HepG2 (cell line): ENCODE data around the gene SNRPD3. TPM values are rescaled to one million over a fixed set of nuclear protein-coding genes. Genes with fewer than 3 reads are reported as not detected.

Experiments
- ATM ChIP-seq: fragments of 450-650 bp; IDR thresholded peaks from 2 replicates; pipeline ENCODE4 v1.7.1; 2017; ENCODE audit warnings: mild to moderate bottlenecking, borderline replicate concordance
- CBFB ChIP-seq: sonication (generic); formaldehyde crosslinking; IDR thresholded peaks from 2 replicates; pipeline ENCODE4 v1.4.0; 2020; ENCODE audit warnings: missing genetic modification reagents
- CC2D1A ChIP-seq: sonication (generic); formaldehyde crosslinking; IDR thresholded peaks from 2 replicates; pipeline ENCODE4 v1.8.1; 2023; ENCODE audit warnings: mild to moderate bottlenecking, missing genetic modification reagents
- CENPT ChIP-seq: sonication (generic); formaldehyde crosslinking; IDR thresholded peaks from 2 replicates; pipeline ENCODE4 v1.8.0; 2022; ENCODE audit warnings: low read depth, mild to moderate bottlenecking, moderate library complexity, missing genetic modification reagents
- CERS6 ChIP-seq: sonication (generic); formaldehyde crosslinking; IDR thresholded peaks from 2 replicates; pipeline ENCODE4 v1.5.0; 2020; ENCODE audit warnings: missing genetic modification reagents
- FOXA3 ChIP-seq: IDR thresholded peaks from 2 replicates; pipeline ENCODE4 v1.6.1; 2016; ENCODE audit warnings: missing genetic modification reagents, missing compliant biosample characterization
- HIC2 ChIP-seq: sonication (generic); formaldehyde crosslinking; IDR thresholded peaks from 2 replicates; pipeline ENCODE4 v1.9.0; 2022; ENCODE audit warnings: low read depth, missing genetic modification reagents
- HNRNPLL ChIP-seq: fragments of 200-400 bp; formaldehyde crosslinking; IDR thresholded peaks from 2 replicates; pipeline ENCODE4 v1.6.1; 2017; ENCODE audit warnings: mild to moderate bottlenecking, low read depth, low read length; ENCODE audit not compliant: poor library complexity, severe bottlenecking
- MEIS2 ChIP-seq: sonication (generic); formaldehyde crosslinking; IDR thresholded peaks from 2 replicates; pipeline ENCODE4 v1.9.0; 2021; ENCODE audit warnings: mild to moderate bottlenecking, missing genetic modification reagents
- MNT ChIP-seq: fragments of 450-650 bp; IDR thresholded peaks from 2 replicates; pipeline ENCODE4 v1.6.1; 2016
- NFE2L2 ChIP-seq: fragments of 150-350 bp; IDR thresholded peaks from 2 replicates; pipeline ENCODE4 v1.6.1; 2014; ENCODE audit warnings: low read length
- NFRKB ChIP-seq: fragments of 450-650 bp; IDR thresholded peaks from 2 replicates; pipeline ENCODE4 v1.6.1; 2017
- NR2F6 ChIP-seq, 2 experiments: IDR thresholded peaks; 2 replicates each; pipeline ENCODE4 v1.6.1; 2016; ENCODE audit warnings: antibody characterized with exemption in 1 of 2, mild to moderate bottlenecking in 1 of 2
- PAWR ChIP-seq: sonication (generic); formaldehyde crosslinking; IDR thresholded peaks from 2 replicates; pipeline ENCODE4 v1.4.0; 2020; ENCODE audit warnings: missing genetic modification reagents, mild to moderate bottlenecking, borderline replicate concordance
- PLRG1 ChIP-seq: fragments of 450-650 bp; conservative IDR thresholded peaks from 2 replicates; pipeline ENCODE4 v1.6.1; 2016
- RARA ChIP-seq: IDR thresholded peaks from 2 replicates; pipeline ENCODE4 v1.6.1; 2016; ENCODE audit warnings: missing genetic modification reagents, missing compliant biosample characterization
- SNRNP70 ChIP-seq: fragments of 200-400 bp; formaldehyde crosslinking; IDR thresholded peaks from 2 replicates; pipeline ENCODE4 v1.6.1; 2017; ENCODE audit warnings: mild to moderate bottlenecking, low read depth, low read length, moderate library complexity
- U2AF1 ChIP-seq: fragments of 200-400 bp; formaldehyde crosslinking; optimal IDR thresholded peaks from 2 replicates; pipeline ENCODE3; 2017; ENCODE audit warnings: mild to moderate bottlenecking, low read depth, low read length
- YY1 ChIP-seq: IDR thresholded peaks from 2 replicates; pipeline ENCODE4 v1.6.1; 2011; ENCODE audit warnings: low read length, low read depth, moderate library complexity, mild to moderate bottlenecking; ENCODE audit not compliant: insufficient read depth, insufficient replicate concordance
- ZC3H13 ChIP-seq: sonication (generic); formaldehyde crosslinking; IDR thresholded peaks from 2 replicates; pipeline ENCODE4 v1.8.1; 2023; ENCODE audit warnings: mild to moderate bottlenecking, missing genetic modification reagents, moderate library complexity
- ZNF496 ChIP-seq: sonication (generic); formaldehyde crosslinking; IDR thresholded peaks from 2 replicates; pipeline ENCODE4 v1.8.1; 2023; ENCODE audit warnings: mild to moderate bottlenecking, moderate library complexity, missing genetic modification reagents; ENCODE audit not compliant: insufficient replicate concordance
- ZNF530 ChIP-seq: sonication (generic); formaldehyde crosslinking; IDR thresholded peaks from 2 replicates; pipeline ENCODE4 v1.5.0; 2020; ENCODE audit warnings: low read depth, mild to moderate bottlenecking, missing genetic modification reagents
- ZNF768 ChIP-seq: sonication (generic); formaldehyde crosslinking; IDR thresholded peaks from 2 replicates; pipeline ENCODE4 v1.4.0; 2020; ENCODE audit warnings: missing genetic modification reagents
- polyA plus RNA-seq, 8 experiments: library from polyadenylated mRNA; depleted of rRNA in 3 of 8; stranded (reverse) in 7 of 8; unstranded in 1 of 8; fragments of >200 nt; fragmentation: Illumina TruSeq in 4 of 8; extraction: Trizol in 4 of 8; gene quantifications; 2 replicates each; pipeline versions ENCODE4 v1.2.1 to v1.2.3, GENCODE V29; 2011 to 2016; ENCODE audit warnings: low read depth in 4 of 8, missing spikeins in 1 of 8, mixed read lengths in 1 of 8; ENCODE audit not compliant: insufficient read depth in 1 of 8
- total RNA-seq, 5 experiments: library from RNA; depleted of rRNA; stranded (reverse); fragments of >200 nt; fragmentation: Illumina TruSeq; extraction: Trizol; gene quantifications; 2 replicates each; pipeline ENCODE4 v1.2.3, GENCODE V29; 2016; ENCODE audit warnings: low read depth in 1 of 5
- TF ChIP-seq, protein P1 (sequence below): IDR thresholded peaks from 2 replicates; pipeline ENCODE4 v1.6.1; 2016

The SNRPD3 gene
- total and polyA plus RNA-seq, 2 of the 13 experiments (the other 11 are each of a cell fraction or from before 2014, with no cell fraction given): 110 to 209 TPM

- TF ChIP-seq YY1: peak; percentile 29
- TF ChIP-seq MNT: peak; percentile 85
- TF ChIP-seq HIC2: peak; percentile 98
- TF ChIP-seq PAWR (CRISPR knock-in tag): 0 out of 2 replicates have a peak, but pooled peaks have one; percentile 52
- no peak for TF ChIP-seq NFE2L2
- no peak for TF ChIP-seq ATM
- TF ChIP-seq FOXA3 (CRISPR knock-in tag): peak; percentile 87
- TF ChIP-seq CC2D1A: 0 out of 2 replicates have a peak, but pooled peaks have one; percentile 53
- TF ChIP-seq ZNF530: no peak
- TF ChIP-seq CERS6 (CRISPR knock-in tag): 0 out of 2 replicates have a peak, but pooled peaks have one; percentile 50
- 0 out of 2 replicates have a peak, but pooled peaks have one; percentile 36 for TF ChIP-seq ZNF768 (CRISPR knock-in tag)
- TF ChIP-seq MEIS2 (CRISPR knock-in tag): peak; percentile 78; the same call in 1 of the 2 replicates
- peak; percentile 62; the same call in 1 of the 2 replicates for TF ChIP-seq NR2F6 (IDR thresholded peaks at IDR 0.05)
- TF ChIP-seq NR2F6 (CRISPR knock-in tag; IDR thresholded peaks at IDR 0.05): peak; percentile 72
- TF ChIP-seq CBFB: peak; percentile 63
- no peak for TF ChIP-seq HNRNPLL
- no peak for TF ChIP-seq NFRKB
- TF ChIP-seq, protein P1, sequence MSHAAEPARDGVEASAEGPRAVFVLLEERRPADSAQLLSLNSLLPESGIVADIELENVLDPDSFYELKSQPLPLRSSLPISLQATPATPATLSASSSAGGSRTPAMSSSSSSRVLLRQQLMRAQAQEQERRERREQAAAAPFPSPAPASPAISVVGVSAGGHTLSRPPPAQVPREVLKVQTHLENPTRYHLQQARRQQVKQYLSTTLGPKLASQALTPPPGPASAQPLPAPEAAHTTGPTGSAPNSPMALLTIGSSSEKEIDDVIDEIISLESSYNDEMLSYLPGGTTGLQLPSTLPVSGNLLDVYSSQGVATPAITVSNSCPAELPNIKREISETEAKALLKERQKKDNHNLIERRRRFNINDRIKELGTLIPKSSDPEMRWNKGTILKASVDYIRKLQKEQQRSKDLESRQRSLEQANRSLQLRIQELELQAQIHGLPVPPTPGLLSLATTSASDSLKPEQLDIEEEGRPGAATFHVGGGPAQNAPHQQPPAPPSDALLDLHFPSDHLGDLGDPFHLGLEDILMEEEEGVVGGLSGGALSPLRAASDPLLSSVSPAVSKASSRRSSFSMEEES (CRISPR knock-in tag): peak; percentile 93
- peak; percentile 16; the same call in 1 of the 2 replicates for TF ChIP-seq ZC3H13 (CRISPR knock-in tag)
- no peak for TF ChIP-seq PLRG1
- TF ChIP-seq U2AF1: no peak
- TF ChIP-seq ZNF496: no peak
- no peak for TF ChIP-seq CENPT (CRISPR knock-in tag)
- TF ChIP-seq RARA (CRISPR knock-in tag): peak; percentile 85
- TF ChIP-seq SNRNP70: no peak
Observed at GRCh38 chr22:24550028-24550901, 5.5 kb upstream of the SNRPD3 start (continued).
